PC-9 (cell line): ENCODE results near the gene ARHGDIA. TPM values are rescaled to one million over a fixed set of nuclear protein-coding genes. Genes with fewer than 3 reads are reported as not detected.

ENCODE experiments used
- BruUV-seq: library from RNA; stranded (reverse); fragments of 400-500 nt; replicated peaks from 2 replicates; lab custom pipeline; 2021; lab: Mats Ljungman, UMichigan
- CTCF ChIA-PET: fragments of 300-600 bp; sonication (Branson Sonifier 250); formaldehyde crosslinking; loops from one replicate; lab custom pipeline; 2022; ENCODE audit warnings: antibody characterized with exemption; lab: Charles Lee
- POLR2A ChIA-PET: fragments of 300-600 bp; sonication (Branson Sonifier 250); formaldehyde crosslinking; loops from one replicate; lab custom pipeline; 2022; ENCODE audit warnings: antibody characterized with exemption; ENCODE audit not compliant: unreplicated experiment; lab: Charles Lee
- DNase-seq, 2 experiments: peaks; one replicate each; pipeline versions ENCODE4 v3.0.0 to v3.0.0-alpha.2; 2015 to 2022; ENCODE audit warnings: mixed read lengths in 1 of 2
- H2AFZ ChIP-seq: fragments of 200-600 bp; sonication (generic); 2 replicates; pipeline ENCODE4 v1.8.1; 2017; ENCODE audit warnings: antibody characterized with exemption
- H3F3A ChIP-seq: fragments of 200-600 bp; sonication (generic); 2 replicates; pipeline ENCODE4 v1.8.1; 2017; ENCODE audit warnings: antibody characterized with exemption, mild to moderate bottlenecking, low read depth; ENCODE audit not compliant: insufficient read depth
- H3K27ac ChIP-seq: fragments of 200-600 bp; sonication (generic); 2 replicates; pipeline ENCODE4 v1.6.1; 2016; ENCODE audit warnings: mixed run types
- H3K27me3 ChIP-seq: fragments of 200-600 bp; sonication (generic); 2 replicates; pipeline ENCODE4 v1.6.1; 2016; ENCODE audit warnings: low read depth, mixed run types; ENCODE audit not compliant: insufficient read depth
- H3K36me3 ChIP-seq: fragments of 200-600 bp; sonication (generic); 2 replicates; pipeline ENCODE4 v1.6.1; 2016; ENCODE audit warnings: low read depth, mixed run types
- H3K4me1 ChIP-seq: fragments of 200-600 bp; sonication (generic); replicated peaks from 2 replicates; pipeline ENCODE4 v1.6.1; 2016; ENCODE audit warnings: mixed run types; ENCODE audit not compliant: insufficient read depth
- H3K4me2 ChIP-seq: fragments of 200-600 bp; sonication (generic); 2 replicates; pipeline ENCODE4 v1.6.1; 2017; ENCODE audit warnings: mixed run types
- H3K4me3 ChIP-seq: fragments of 200-600 bp; sonication (generic); 2 replicates; pipeline ENCODE4 v1.6.1; 2016; ENCODE audit warnings: mixed run types
- H3K79me2 ChIP-seq: fragments of 200-600 bp; sonication (generic); 2 replicates; pipeline ENCODE4 v1.6.1; 2017; ENCODE audit warnings: low read depth, mixed run types
- H3K9me2 ChIP-seq: fragments of 200-600 bp; sonication (generic); 2 replicates; pipeline ENCODE4 v1.8.1; 2017; ENCODE audit warnings: mild to moderate bottlenecking; ENCODE audit not compliant: insufficient read depth
- H3K9me3 ChIP-seq: fragments of 200-600 bp; sonication (generic); 2 replicates; pipeline ENCODE4 v1.8.1; 2016; ENCODE audit warnings: low read depth; ENCODE audit not compliant: insufficient read depth
- H4K20me1 ChIP-seq: fragments of 200-600 bp; sonication (generic); 2 replicates; pipeline ENCODE4 v1.8.1; 2017; ENCODE audit not compliant: insufficient read depth
- CTCF ChIP-seq: fragments of 200-600 bp; sonication (generic); conservative IDR thresholded peaks from 2 replicates; pipeline ENCODE4 v1.6.1; 2017; ENCODE audit warnings: mixed run types, antibody characterized with exemption, mild to moderate bottlenecking, moderate library complexity
- EZH2 ChIP-seq: fragments of 200-600 bp; sonication (generic); IDR thresholded peaks from 2 replicates; pipeline ENCODE4 v1.8.0; 2017; ENCODE audit warnings: antibody characterized with exemption, low read depth
- intact Hi-C: fragments of 100-400 bp; cut with micrococcal nuclease; formaldehyde crosslinking; loops from one replicate; pipeline ENCODE4 v1.10.0; 2022; ENCODE audit not compliant: unreplicated experiment
- total RNA-seq: library from RNA; stranded (reverse); gene quantifications from 2 replicates; pipeline ENCODE4 v1.2.3, GENCODE V29; 2021

Gene ARHGDIA
- total RNA-seq, 1 experiment from 2014 or later = 309 TPM

GRCh38 chr17:81914103-81914850, 43.1 kb upstream of the ARHGDIA start:
- no peak for TF ChIP-seq CTCF
- TF ChIP-seq EZH2 = no peak
- H3K4me3 ChIP-seq = no peak overlapping the region
- H3K27me3 ChIP-seq = no peaks in the 10 kb centered on the region
- ChIA-PET CTCF (interaction anchor here (0.6 kb wide), 1 partner anchor 17 kb away, joined by 3 read pairs; no protein-coding TSS in a partner anchor), POLR2A (interaction anchor here (0.7 kb wide), 1 partner anchor 946 kb away, joined by 4 read pairs; no protein-coding TSS in a partner anchor)
- H3K4me1 ChIP-seq = peaks cover 47% of the 10 kb centered on the region
- no peaks in the 10 kb centered on the region for H3K9me2 ChIP-seq
- peaks cover 4% of the 10 kb centered on the region; the same call in 1 of the 2 replicates for H4K20me1 ChIP-seq
- H3K9me3 ChIP-seq = no peaks in the 10 kb centered on the region
- intact Hi-C loops = no loop called here
- no TSS peak for BruUV-seq
- H3F3A ChIP-seq = peaks cover 52% of the 10 kb centered on the region
- no peak overlapping the region for H3K4me2 ChIP-seq
- DNase-seq = no peak
- H3K27ac ChIP-seq = no peak overlapping the region
- no peak overlapping the region for H2AFZ ChIP-seq
- H3K79me2 ChIP-seq = peaks cover 33% of the 10 kb centered on the region
- no peaks in the 10 kb centered on the region; the same call in 1 of the 2 replicates for H3K36me3 ChIP-seq

GRCh38 chr17:81913394-81914102, 42.4 kb upstream of the ARHGDIA start:
- no TSS peak for BruUV-seq
- no peaks in the 10 kb centered on the region for H3K9me2 ChIP-seq
- peak overlapping the region; percentile 63; the same call in 1 of the 2 replicates for H3K4me2 ChIP-seq

More at GRCh38 chr17:81913394-81914102, 42.4 kb upstream of the ARHGDIA start:
- H3K79me2 ChIP-seq = peaks cover 28% of the 10 kb centered on the region
- TF ChIP-seq EZH2 (no peak), CTCF (no peak)
- H3K4me3 ChIP-seq = no peak overlapping the region
- peaks cover 4% of the 10 kb centered on the region; the same call in 1 of the 2 replicates for H4K20me1 ChIP-seq
- H3K36me3 ChIP-seq = no peaks in the 10 kb centered on the region; the same call in 1 of the 2 replicates
- intact Hi-C loops = loop anchor here (2.0 kb wide), 3 partner anchors 15 to 109 kb away; partner anchors contain the start of genes CENPX and LRRC45
- H3K27me3 ChIP-seq = no peaks in the 10 kb centered on the region
- peak in 1 of 2 experiments; percentile 27 for DNase-seq
- no peaks in the 10 kb centered on the region for H3K9me3 ChIP-seq
- H2AFZ ChIP-seq = no peak overlapping the region
- H3F3A ChIP-seq = peaks cover 46% of the 10 kb centered on the region
- CTCF ChIA-PET = interaction anchor here (0.6 to 1.3 kb wide), 4 partner anchors 16 to 354 kb away, joined by 3 read pairs; no protein-coding TSS in a partner anchor
- POLR2A ChIA-PET = no interaction called here
- peak overlapping the region; percentile 59 for H3K27ac ChIP-seq
- peaks cover 40% of the 10 kb centered on the region for H3K4me1 ChIP-seq
